ENCODE measurements around the gene KCND3. TPM values are rescaled to one million over a fixed set of nuclear protein-coding genes. Genes with fewer than 3 reads are reported as not detected.
A peak's percentile ranks its signal among the peaks of the same experiment; 100 is the strongest.

KCND3 gene
- 19.8 TPM for total RNA-seq
- long read RNA-seq, full-length matches to known transcripts = 1 of 29 reads
- long read RNA-seq, partial matches to known transcripts = 0 of 29 reads
- long read RNA-seq, other reads (novel, unspliced or antisense) = 28 of 29 reads

DNA sequence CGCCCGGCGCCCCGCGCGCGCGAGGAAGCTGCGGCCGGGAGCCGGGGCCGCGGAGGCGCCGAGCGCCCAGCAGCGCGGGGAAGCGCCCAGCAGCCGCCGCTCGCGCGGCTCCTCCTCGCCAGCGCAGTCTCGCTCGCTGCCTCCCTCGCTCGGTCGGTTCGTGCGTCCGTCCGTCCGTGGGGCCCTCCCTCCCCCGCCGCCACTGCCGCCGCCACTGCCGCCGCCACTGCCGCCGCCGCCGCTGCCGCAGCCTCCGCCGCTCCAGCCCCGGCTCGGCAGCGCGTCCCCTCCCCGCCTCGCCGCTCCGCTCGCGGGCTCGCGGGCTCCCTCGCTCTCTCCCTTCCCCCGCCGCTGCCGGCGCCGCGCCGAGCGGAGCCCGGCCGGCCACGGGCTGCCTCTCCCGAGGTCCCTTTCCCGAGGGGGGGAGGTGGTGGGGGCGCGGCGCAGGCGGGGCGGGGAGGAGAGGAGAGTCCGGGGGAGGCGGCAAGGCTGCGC, at the start of gene KCND3:
TSS of gene KCND3 (minus strand) at position 138 of the 495 bp plus-strand sequence.
- intact Hi-C loops (cut with micrococcal nuclease) = loop anchor here (5.0 to 10.0 kb wide), 2 partner anchors 195 to 348 kb away; no protein-coding TSS in a partner anchor
- ATAC-seq (no peak), DNase-seq (peak; percentile 77)

DNA sequence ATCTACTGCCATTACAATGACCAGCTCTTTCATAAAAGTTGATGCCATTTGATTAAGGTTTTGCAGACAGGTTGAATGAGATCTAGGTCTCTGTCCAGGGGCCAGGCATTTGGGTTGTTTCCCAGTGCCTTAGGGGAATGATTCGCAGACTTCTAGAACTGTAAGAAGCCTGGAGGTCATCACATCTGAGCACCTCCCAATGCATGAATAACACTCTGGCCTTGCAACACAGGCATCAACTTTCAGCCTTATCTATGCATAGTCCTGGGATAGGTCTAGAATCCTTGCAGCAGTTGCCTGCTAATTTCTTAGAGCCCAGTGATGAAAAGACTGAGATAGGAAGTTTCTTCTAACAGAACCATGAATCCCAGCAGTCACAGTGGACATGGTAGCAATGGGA, 44.8 kb upstream of the KCND3 start:
- DNase-seq = no peak
- intact Hi-C loops (cut with micrococcal nuclease) = no loop called here
- no peak for ATAC-seq

DNA sequence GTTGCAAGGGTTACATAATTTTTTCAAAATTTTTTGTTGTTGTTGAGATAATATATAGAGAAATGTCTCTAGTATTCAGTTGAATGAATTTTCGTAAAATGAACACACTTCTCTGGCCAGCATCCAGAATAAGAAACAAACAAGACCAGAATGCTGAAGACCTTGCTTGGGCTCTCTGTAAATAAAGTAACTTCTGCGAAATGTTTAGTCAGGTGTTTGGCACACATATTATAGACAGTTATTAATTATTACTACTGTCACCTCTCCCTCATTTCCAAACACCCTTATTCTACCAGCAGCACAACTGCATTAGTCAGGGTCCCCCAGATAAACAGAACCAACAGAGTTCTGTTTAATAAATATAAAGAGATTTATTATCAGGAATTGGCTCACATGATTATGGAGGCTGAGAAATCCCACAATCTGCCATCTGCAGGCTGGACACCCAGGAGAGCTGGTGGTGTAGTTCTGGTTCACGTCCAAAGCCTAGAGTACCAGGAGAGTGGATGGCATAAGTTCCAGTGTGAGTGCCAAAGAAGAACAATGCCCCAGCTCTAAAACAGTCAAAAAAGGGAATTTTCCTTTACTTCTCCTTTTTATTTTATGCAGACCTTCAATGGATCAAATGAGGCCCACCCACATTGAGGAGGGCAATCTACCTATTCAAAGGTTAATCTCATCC, 44.1 kb upstream of the KCND3 start:
- DNase-seq (no peak), ATAC-seq (peak; percentile 46)
- intact Hi-C loops (cut with micrococcal nuclease) = no loop called here

- ATAC-seq (no peak), DNase-seq (no peak)
- intact Hi-C loops (cut with micrococcal nuclease) = no loop called here
Observed at GRCh38 chr1:112030157-112030556, 40.7 kb upstream of the KCND3 start.

DNA sequence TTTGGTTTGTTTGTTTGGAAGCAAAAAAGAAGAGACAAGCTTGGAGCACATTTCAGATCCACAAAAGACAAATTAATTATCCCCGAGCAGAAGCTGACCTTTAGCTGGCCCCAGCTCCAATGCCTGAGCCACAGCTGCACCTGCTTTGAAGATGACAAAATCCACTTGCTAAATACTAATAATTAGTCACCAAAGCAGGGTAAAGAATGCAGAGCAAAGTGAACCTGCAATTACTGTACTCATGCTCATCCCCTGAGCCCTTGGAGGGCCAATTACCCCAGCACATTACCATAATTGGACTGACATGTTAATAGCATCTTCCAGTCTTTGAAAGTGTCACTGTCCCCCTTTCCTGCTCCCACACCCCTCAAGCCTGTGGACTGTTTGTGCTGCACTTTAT, 38.2 kb upstream of the KCND3 start:
- ATAC-seq (no peak), DNase-seq (no peak)
- intact Hi-C loops (cut with micrococcal nuclease) = no loop called here

- intact Hi-C loops (cut with micrococcal nuclease) = no loop called here
- DNase-seq (no peak), ATAC-seq (no peak)
Observed at GRCh38 chr1:112026501-112026900, 37.0 kb upstream of the KCND3 start.

GRCh38 chr1:112026016-112026415, 36.5 kb upstream of the KCND3 start:
- DNase-seq (no peak), ATAC-seq (no peak)
- intact Hi-C loops (cut with micrococcal nuclease) = no loop called here

GRCh38 chr1:112021263-112021662, 31.8 kb upstream of the KCND3 start:
- DNase-seq = no peak
- ATAC-seq = no peak
- intact Hi-C loops (cut with micrococcal nuclease) = no loop called here

DNA sequence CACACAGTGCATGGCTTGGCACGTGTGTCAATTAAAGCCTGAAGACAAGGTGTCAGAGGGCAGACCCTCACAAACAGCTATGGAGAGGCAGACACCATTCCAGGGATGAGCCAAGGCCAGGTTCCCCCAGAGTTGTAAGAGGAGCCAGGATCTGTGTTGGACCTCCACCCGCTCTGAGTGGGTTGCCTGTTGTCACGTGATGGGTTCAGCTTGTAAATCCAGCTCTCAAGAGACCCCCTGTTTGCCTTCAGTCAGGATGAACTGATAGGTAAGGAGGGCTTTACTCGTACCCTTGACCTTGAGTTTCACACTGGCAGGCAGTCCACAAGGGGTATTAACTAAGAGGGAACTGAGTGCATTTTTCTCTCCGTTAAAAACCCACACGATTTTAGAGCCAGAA, 27.7 kb upstream of the KCND3 start:
- ATAC-seq = no peak
- DNase-seq = no peak
- intact Hi-C loops (cut with micrococcal nuclease) = no loop called here

DNA sequence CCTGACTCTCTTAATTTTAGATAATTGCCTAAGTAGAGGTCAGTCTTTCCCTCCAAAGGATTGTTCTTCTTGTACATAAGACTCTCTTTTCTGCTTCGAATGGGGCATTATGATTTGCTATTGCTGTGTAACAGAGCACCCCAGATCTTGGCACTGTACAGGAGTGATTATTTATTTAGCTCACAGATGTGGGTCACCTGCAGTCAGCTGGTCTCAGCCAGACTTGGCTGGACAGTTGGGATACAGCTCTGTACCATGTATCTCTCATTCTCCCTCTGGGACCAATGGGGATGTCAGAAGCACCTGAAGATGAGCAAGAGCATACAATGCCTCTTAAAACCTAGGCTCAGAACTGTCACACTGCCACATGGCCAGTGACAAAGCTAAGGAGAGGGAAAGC, 23.4 kb upstream of the KCND3 start:
- intact Hi-C loops (cut with micrococcal nuclease) = no loop called here
- no peak for ATAC-seq
- DNase-seq = no peak

DNA sequence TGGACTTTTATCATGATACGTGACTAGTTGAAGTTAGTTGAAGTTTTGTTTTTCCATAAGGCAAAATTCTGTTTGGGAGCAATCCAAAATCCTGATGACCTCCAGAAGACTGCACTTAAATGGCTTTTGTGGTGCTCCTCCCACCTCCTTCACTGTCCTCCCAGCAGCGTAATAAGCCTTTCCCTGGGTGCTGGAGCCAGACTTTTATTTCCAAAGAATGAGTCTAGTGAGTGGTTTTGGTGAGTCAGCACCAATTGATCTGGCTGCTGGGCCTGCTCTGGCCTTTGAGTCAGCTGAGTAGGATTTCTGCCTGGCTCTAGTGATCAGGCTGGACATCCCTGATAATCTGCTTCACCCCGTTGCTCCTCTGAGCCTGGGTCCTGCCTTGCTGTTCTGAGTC, 21.7 kb upstream of the KCND3 start:
- intact Hi-C loops (cut with micrococcal nuclease) = no loop called here
- DNase-seq = no peak
- ATAC-seq = peak; percentile 43

DNA sequence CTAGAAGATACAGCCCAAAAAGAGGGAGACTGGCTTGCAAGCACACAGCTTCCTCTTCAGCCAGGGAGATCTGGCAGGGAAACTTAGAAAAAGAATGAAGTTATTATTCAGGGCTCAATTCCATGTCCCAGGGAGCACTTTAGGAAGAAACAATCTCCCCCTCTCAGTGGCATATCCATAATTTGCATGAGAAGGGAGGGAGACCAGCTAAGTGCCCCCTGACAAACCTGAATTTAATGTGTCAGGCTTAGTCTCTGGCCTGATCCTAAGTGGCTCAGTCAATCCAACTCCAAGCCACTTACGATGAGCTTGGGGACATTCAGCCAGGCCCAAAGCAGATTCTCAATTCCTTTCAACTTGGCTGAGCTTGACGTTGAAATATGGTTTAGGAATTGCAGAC, 17.7 kb upstream of the KCND3 start:
- intact Hi-C loops (cut with micrococcal nuclease) = no loop called here
- DNase-seq (no peak), ATAC-seq (no peak)

GRCh38 chr1:112006416-112007025, 17.1 kb upstream of the KCND3 start:
- ATAC-seq (no peak), DNase-seq (no peak)
- intact Hi-C loops (cut with micrococcal nuclease) = no loop called here

DNA sequence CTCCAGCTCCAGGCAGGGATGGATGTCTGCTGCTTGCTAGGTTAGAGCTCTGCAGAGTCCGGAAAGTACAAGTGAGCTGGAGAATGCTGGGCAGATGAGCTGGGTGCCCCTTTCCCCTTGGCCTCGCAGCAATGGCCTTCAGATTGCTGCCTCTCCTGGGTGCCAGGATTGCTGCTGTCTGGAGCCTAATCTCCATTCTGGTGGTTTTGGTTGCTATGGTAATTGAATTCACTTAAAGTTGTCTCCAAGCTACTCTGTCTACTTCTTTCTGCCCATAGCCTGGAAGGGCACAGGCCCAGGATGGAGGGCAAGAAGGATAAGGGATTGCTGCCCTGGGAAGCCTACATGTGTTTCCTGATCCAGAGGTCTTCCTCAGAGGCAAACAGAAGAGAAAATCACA, 14.6 kb upstream of the KCND3 start:
- ATAC-seq = no peak
- intact Hi-C loops (cut with micrococcal nuclease) = no loop called here
- DNase-seq = no peak

GRCh38 chr1:112002514-112002913, 13.0 kb upstream of the KCND3 start:
- intact Hi-C loops (cut with micrococcal nuclease) = no loop called here
- no peak for DNase-seq
- ATAC-seq = no peak

DNA sequence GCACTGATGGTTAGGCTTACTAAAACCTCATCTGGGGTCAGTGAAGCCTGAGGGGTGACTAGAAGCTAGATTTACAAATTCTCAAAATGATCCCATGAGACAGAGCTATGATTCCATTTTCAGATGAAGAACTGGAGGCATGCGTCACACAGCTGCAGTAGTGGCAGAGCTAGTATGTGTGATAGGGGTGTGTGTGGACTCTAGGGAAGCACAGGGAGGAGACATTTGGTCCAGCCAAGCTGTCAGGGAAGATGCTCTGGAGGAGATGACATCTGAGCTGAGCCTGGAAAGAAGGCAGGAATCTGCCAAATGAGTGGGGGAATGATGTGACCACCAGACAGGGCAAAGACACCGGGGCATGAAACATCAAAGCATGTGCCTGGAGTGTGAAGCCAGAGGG, 12.0 kb upstream of the KCND3 start:
- intact Hi-C loops (cut with micrococcal nuclease) = no loop called here
- DNase-seq = no peak
- ATAC-seq = no peak

DNA sequence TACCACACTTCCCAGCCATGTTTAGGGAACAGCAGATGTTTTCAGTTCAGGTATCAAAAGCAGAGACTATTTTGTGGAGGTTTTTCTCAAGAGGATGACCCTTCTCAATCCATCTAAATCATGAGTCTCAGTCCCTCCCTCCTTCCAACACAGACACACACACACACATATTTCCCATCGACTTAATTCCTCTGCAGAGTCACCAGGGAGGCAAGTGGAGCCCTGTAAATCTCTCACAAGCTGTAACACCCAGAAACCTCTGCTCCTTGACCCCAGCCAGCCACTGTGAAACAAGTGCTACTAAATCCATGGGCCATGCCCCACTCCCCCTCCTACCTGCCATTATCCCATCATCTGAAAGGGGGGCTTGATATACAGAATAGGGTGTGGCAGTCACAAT, 10.6 kb upstream of the KCND3 start:
- intact Hi-C loops (cut with micrococcal nuclease) = no loop called here
- DNase-seq = no peak
- ATAC-seq = no peak

GRCh38 chr1:111998332-111998731, 8.9 kb upstream of the KCND3 start:
- intact Hi-C loops (cut with micrococcal nuclease) = loop anchor here (10.0 kb wide), 1 partner anchor 204 kb away; no protein-coding TSS in a partner anchor
- ATAC-seq (no peak), DNase-seq (no peak)

DNA sequence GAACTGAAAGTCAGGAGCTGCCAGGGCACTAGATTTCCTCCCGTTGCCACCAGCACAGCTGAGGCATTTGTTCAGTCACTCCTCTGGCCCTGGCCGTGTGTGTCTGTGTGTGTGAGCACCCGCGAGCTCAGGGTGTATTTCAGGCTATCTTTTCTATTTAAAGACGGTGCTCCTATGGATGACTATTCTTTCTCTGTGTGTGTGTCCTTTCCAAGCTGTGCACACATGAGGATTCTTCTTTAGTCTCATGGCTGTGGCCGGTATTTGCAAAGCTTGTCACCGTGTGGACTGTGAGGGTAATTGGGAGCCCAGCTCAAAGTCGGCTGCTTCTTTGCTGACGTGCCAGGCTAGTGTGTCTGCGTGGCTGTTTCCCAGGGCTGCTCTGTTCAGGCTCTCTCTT, 3.0 kb upstream of the KCND3 start:
- peak; percentile 41 for DNase-seq
- intact Hi-C loops (cut with micrococcal nuclease) = loop anchor here (5.0 to 10.0 kb wide), 2 partner anchors 198 to 345 kb away; no protein-coding TSS in a partner anchor
- peak; percentile 30 for ATAC-seq

DNA sequence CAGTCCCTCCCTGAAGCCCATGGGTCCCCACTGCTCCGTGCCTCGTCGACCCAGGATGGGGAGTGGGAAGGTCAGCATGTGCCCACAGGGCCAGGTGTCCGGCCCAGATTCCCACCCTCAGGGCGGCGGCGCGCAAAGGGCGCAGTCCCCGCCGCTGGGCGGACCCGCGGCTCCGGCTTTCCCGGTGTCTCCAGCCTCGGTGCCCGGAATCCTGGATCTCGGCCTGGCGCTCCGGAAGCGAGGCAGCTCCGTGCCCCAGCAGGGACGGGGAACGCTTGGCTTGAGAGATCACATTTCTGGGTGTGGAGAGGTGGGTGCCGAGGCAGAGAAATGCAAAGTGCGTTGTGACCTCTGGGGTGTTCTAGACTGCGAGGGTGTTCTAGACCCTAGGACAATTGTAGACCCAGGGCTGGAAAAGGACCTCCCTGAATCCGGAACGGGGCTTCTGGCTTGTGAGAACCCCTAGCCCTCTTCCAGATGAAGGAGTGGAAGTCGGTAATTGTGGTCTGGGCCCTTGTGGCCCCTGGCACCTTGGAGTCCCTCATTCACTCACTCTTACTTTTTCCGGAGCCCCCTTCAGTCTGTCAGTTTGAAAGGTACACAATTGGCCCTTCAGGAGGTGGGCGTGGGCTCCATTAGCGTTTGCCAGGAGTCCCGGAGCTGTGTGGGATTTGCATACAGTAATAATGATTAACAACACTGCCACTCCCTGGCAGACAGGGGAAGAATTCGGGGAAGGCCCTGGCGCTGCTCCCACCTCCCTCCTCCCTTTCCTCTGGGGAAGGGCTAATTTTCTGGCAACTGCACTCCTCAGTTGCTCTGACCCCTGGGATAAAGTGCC, 1.6 kb upstream of the KCND3 start:
- DNase-seq = peak; percentile 85
- ATAC-seq = peak; percentile 73
- intact Hi-C loops (cut with micrococcal nuclease) = loop anchor here (5.0 to 10.0 kb wide), 2 partner anchors 196 to 346 kb away; no protein-coding TSS in a partner anchor
